Upper lobe of right lung (tissue), 1 donor: Measurements from ENCODE around the gene GMDS. TPM values are rescaled to one million over a fixed set of nuclear protein-coding genes. Genes with fewer than 3 reads are reported as not detected.

Experiments used
- ATAC-seq: fragments of 200-7000 bp; cut with Tn5 transposase; one replicate; pipeline ENCODE4 v1.9.1; 2020; ENCODE audit warnings: mild to moderate bottlenecking, moderate library complexity
- DNase-seq: peaks from one replicate; pipeline ENCODE4 v3.0.0-alpha.2; 2020
- H3K27ac ChIP-seq: fragments of 200-600 bp; one replicate; pipeline ENCODE4 v1.8.0; 2022
- H3K27me3 ChIP-seq: fragments of 200-600 bp; one replicate; pipeline ENCODE4 v1.8.0; 2022; ENCODE audit warnings: mild to moderate bottlenecking
- H3K36me3 ChIP-seq: fragments of 200-600 bp; one replicate; pipeline ENCODE4 v1.8.0; 2022
- H3K4me1 ChIP-seq: fragments of 200-600 bp; one replicate; pipeline ENCODE4 v1.8.0; 2022
- H3K4me3 ChIP-seq: fragments of 200-600 bp; one replicate; pipeline ENCODE4 v1.8.0; 2022; ENCODE audit warnings: mild to moderate bottlenecking
- H3K9me3 ChIP-seq: fragments of 200-600 bp; one replicate; pipeline ENCODE4 v1.8.0; 2022
- CTCF ChIP-seq: fragments of 200-600 bp; IDR thresholded peaks from one replicate; pipeline ENCODE4 v1.8.0; 2022; ENCODE audit warnings: antibody characterized with exemption
- intact Hi-C: fragments of 100-400 bp; cut with DNase I; formaldehyde crosslinking; loops from one replicate; pipeline ENCODE4 v1.11.0; 2022
- total RNA-seq: library from RNA; stranded (reverse); fragmentation: NEBNext Ultra II Directional; extraction: Animal tissue kit (Norgen Biotek cat#: 25700); gene quantifications from one replicate; pipeline ENCODE4 v1.2.1, GENCODE V29; 2021
- donor health status: DM: no; HTN: yes; CAD: no; lungs with severe emphysema.

The GMDS gene
- total RNA-seq, 1 donor from 2014 or later: 12.2 TPM

DNA sequence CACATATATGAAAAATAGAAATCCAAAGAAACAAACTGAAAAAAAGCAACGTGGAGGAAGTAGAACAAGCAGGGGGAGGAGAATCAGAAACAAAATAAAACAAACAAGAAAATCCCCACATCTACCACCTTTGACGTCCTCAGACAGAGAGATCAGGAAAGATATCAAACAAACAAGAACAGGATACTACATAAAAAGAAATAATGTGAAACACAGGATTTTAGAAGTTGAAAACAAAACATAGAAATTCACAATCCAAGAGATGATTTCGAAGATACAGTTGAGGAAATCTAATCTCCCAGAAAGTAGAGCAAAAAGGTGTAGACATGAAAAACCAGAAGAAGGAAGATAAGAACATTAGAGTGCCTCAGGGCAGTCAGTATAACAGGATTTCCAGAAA is 514.5 kb downstream of the GMDS start:
- Histone ChIP-seq H3K4me1 (no peaks in the 10 kb centered on the region), H3K4me3 (no peak overlapping the region), H3K27me3 (no peaks in the 10 kb centered on the region), H3K27ac (no peak overlapping the region), H3K36me3 (no peaks in the 10 kb centered on the region), H3K9me3 (no peaks in the 10 kb centered on the region)
- DNase-seq (no peak), ATAC-seq (no peak)
- intact Hi-C loops: no loop called here
- TF ChIP-seq CTCF: no peak

DNA sequence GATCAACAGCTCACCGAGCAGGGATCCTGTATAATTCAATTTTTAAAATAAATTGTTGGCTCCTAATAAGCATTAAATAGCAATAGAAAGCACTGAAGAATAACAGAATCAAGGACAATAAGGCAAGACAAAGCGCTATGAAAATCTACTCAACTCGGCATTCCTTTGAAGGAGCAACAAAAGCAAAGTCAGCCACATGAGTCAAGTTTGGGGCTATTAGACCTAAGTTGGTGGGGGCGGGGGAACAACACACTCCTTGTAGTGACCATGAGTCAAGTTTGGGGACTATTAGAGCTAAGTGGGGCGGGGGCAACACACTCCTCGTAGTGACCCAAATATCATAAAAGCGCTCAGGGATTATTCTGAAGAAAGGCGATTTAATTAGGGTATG is 515.7 kb downstream of the GMDS start:
- no peaks in the 10 kb centered on the region for H3K9me3 ChIP-seq
- DNase-seq (no peak), ATAC-seq (no peak)
- no peaks in the 10 kb centered on the region for H3K36me3 ChIP-seq
- no peak for TF ChIP-seq CTCF
- no peaks in the 10 kb centered on the region for H3K4me1 ChIP-seq
- H3K4me3 ChIP-seq: no peak overlapping the region
- no peak overlapping the region for H3K27ac ChIP-seq
- H3K27me3 ChIP-seq: no peaks in the 10 kb centered on the region
- intact Hi-C loops: no loop called here

DNA sequence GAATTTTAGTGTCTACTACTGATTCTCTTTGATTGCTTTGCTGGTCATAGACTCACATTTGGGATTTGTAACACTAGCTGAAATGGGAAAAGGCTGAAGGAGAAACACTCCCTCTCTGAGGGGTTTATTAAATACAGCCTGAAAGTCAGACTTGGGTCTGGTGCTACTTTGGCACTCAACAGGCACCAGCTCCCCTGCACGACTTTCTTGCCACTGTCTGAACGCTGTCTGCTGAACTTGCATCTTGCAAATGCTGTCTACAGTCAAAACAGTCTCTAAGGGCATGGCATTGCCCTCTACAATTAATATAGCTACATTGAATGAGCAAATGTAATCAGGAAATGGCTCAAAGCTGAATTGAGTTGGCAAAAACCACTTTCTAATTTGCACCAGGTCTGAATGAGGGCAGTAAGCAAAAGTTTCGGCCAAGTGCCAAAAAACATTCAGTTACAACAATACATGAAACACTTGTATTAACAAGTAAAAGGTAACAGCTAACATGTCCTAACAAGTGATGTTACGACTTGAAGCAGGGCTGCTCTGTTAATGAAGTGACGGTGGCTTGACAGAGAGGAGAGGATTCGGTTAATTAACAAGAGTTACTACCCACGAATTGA is 516.2 kb downstream of the GMDS start:
- ATAC-seq (no peak), DNase-seq (no peak)
- intact Hi-C loops: no loop called here
- no peak overlapping the region for H3K4me3 ChIP-seq
- TF ChIP-seq CTCF: no peak
- no peaks in the 10 kb centered on the region for H3K27me3 ChIP-seq
- no peaks in the 10 kb centered on the region for H3K36me3 ChIP-seq
- H3K4me1 ChIP-seq: no peaks in the 10 kb centered on the region
- H3K9me3 ChIP-seq: no peaks in the 10 kb centered on the region
- no peak overlapping the region for H3K27ac ChIP-seq

GRCh38 chr6:1726341-1726768 is 519.0 kb downstream of the GMDS start:
- no peaks in the 10 kb centered on the region for H3K36me3 ChIP-seq
- no peaks in the 10 kb centered on the region for H3K27me3 ChIP-seq
- no peak for DNase-seq
- H3K4me3 ChIP-seq: no peak overlapping the region
- H3K9me3 ChIP-seq: no peaks in the 10 kb centered on the region
- no peaks in the 10 kb centered on the region for H3K4me1 ChIP-seq
- intact Hi-C loops: no loop called here
- TF ChIP-seq CTCF: no peak
- peak; percentile 50 for ATAC-seq
- no peak overlapping the region for H3K27ac ChIP-seq

- ATAC-seq (peak; percentile 92), DNase-seq (no peak)
- Histone ChIP-seq H3K9me3 (no peaks in the 10 kb centered on the region), H3K27me3 (no peaks in the 10 kb centered on the region), H3K4me3 (no peak overlapping the region), H3K27ac (peak overlapping the region; percentile 20), H3K4me1 (no peaks in the 10 kb centered on the region), H3K36me3 (no peaks in the 10 kb centered on the region)
- intact Hi-C loops: no loop called here
- no peak for TF ChIP-seq CTCF
These were observed 520.8 kb downstream of the GMDS start for GRCh38 chr6:1724616-1725015.

DNA sequence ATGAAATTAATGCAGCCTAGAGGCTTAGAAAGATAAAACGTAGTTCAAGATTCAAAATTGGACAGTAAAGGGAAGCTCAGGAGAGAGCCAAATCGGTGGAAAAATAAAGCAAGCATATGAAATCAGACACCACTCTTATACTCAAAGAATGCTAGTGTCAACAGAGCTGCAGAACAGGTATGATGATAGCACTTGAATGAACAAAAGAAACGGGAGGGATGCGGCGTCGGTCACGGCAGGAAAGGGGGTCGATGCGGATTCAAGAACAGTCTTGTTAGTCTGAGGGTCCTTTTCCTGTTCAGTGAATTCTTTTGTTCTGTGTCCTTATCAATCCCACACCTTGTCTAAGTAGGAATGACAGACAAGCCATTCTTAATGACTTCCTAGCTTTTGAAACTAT is 521.3 kb downstream of the GMDS start:
- H3K27ac ChIP-seq: no peak overlapping the region
- H3K4me1 ChIP-seq: no peaks in the 10 kb centered on the region
- H3K36me3 ChIP-seq: no peaks in the 10 kb centered on the region
- no peaks in the 10 kb centered on the region for H3K9me3 ChIP-seq
- intact Hi-C loops: no loop called here
- TF ChIP-seq CTCF: no peak
- DNase-seq (no peak), ATAC-seq (no peak)
- H3K4me3 ChIP-seq: no peak overlapping the region
- H3K27me3 ChIP-seq: no peaks in the 10 kb centered on the region
